K562 (cell line): Measurements from ENCODE around the gene DPP10. TPM values are rescaled to one million over a fixed set of nuclear protein-coding genes. Genes with fewer than 3 reads are reported as not detected.

Experiments used
- ATAC-seq: fragments of 200-7000 bp; cut with Tn5 transposase; 3 replicates; pipeline ENCODE4 v1.9.1; 2020; ENCODE audit warnings: moderate library complexity
- BruUV-seq: library from RNA; stranded (reverse); fragments of 400-500 nt; replicated peaks from 2 replicates; lab custom pipeline; 2021; lab: Mats Ljungman, UMichigan
- CTCF ChIA-PET: fragments of 300-600 bp; formaldehyde crosslinking; extraction: SDS; loops from one replicate; lab custom pipeline; 2021; ENCODE audit warnings: low intra/inter-chr PET ratio; lab: Yijun Ruan, JAX
- POLR2A ChIA-PET: fragments of 300-600, 350-650 bp; sonication (Branson Sonifier 250); formaldehyde crosslinking; extraction: SDS; loops from one replicate; lab custom pipeline; 2021; ENCODE audit warnings: antibody characterized with exemption, inconsistent platforms; lab: Yijun Ruan, JAX
- DNase-seq, 4 experiments: peaks; one replicate each; pipeline versions ENCODE4 v3.0.0 to v3.0.0-alpha.2; 2011 to 2018; ENCODE audit warnings: low spot score in 3 of 4, mixed read lengths in 3 of 4; ENCODE audit errors: extremely low read depth in 1 of 4
- FAIRE-seq: peaks from 2 replicates; lab custom pipeline; 2011; peaks lifted over from hg19 to GRCh38; lab: Jason Lieb, UNC
- H2AFZ ChIP-seq: 2 replicates; pipeline ENCODE4 v1.6.0; 2011; ENCODE audit warnings: low read depth, low read length, control low read depth, inconsistent platforms
- H3K27ac ChIP-seq: fragments of 200-600 bp; 3 replicates; pipeline ENCODE4 v1.8.0; 2011; ENCODE audit warnings: low read depth, mild to moderate bottlenecking, control low read depth, inconsistent platforms, low read length, moderate library complexity, mixed read lengths; ENCODE audit errors: extremely low read depth
- H3K27me3 ChIP-seq, 2 experiments: fragments of 300-600 bp in 1 of 2; 2 replicates in 1 of 2; 3 replicates in 1 of 2; pipeline versions ENCODE4 v1.6.0 to v1.8.0; 2011; ENCODE audit warnings: inconsistent platforms in 2 of 2, low read length in 2 of 2, mild to moderate bottlenecking in 1 of 2, mixed read lengths in 1 of 2, moderate library complexity in 1 of 2; ENCODE audit not compliant: control insufficient read depth in 2 of 2, insufficient read depth in 2 of 2
- H3K36me3 ChIP-seq: fragments of 300-600 bp; 3 replicates; pipeline ENCODE4 v1.8.0; 2011; ENCODE audit warnings: mild to moderate bottlenecking, low read length, inconsistent platforms; ENCODE audit not compliant: control insufficient read depth, insufficient read depth
- H3K4me1 ChIP-seq, 2 experiments: fragments of 200-600 bp in 1 of 2; replicated peaks in 1 of 2; 2 replicates in 1 of 2; 3 replicates in 1 of 2; pipeline versions ENCODE4 v1.5.1 to v1.8.0; 2011; ENCODE audit warnings: inconsistent platforms in 2 of 2, low read length in 2 of 2, mild to moderate bottlenecking in 1 of 2, mixed read lengths in 1 of 2, moderate library complexity in 1 of 2; ENCODE audit not compliant: control insufficient read depth in 2 of 2, insufficient read depth in 2 of 2
- H3K4me2 ChIP-seq: 2 replicates; pipeline ENCODE4 v1.6.1; 2011; ENCODE audit warnings: low read length, control low read depth, inconsistent platforms, mixed read lengths; ENCODE audit not compliant: insufficient read depth
- H3K4me3 ChIP-seq: fragments of 200-600 bp; sonication (generic), shearing (Covaris generic); 2 replicates; pipeline ENCODE4 v1.5.1; 2016; ENCODE audit warnings: control low read depth, inconsistent platforms
- H3K79me2 ChIP-seq: fragments of 200-600 bp; 3 replicates; pipeline ENCODE4 v1.8.0; 2011; ENCODE audit warnings: low read length, inconsistent platforms; ENCODE audit not compliant: control insufficient read depth, insufficient read depth
- H3K9ac ChIP-seq, 2 experiments: 2 replicates each; pipeline versions ENCODE4 v1.6.0 to v1.6.1; 2011; ENCODE audit warnings: low read depth in 2 of 2, low read length in 2 of 2, control low read depth in 1 of 2, inconsistent platforms in 1 of 2, mild to moderate bottlenecking in 1 of 2, mixed read lengths in 1 of 2; ENCODE audit not compliant: insufficient read depth in 1 of 2
- H3K9me1 ChIP-seq: one replicate; pipeline ENCODE4 v1.6.0; 2011; ENCODE audit warnings: inconsistent platforms, mild to moderate bottlenecking, low read length, moderate library complexity; ENCODE audit not compliant: control insufficient read depth, insufficient read depth
- H3K9me3 ChIP-seq: replicated peaks from 2 replicates; pipeline ENCODE4 v1.5.1; 2011; ENCODE audit warnings: low read depth, low read length, inconsistent platforms; ENCODE audit not compliant: control insufficient read depth, insufficient read depth
- H4K20me1 ChIP-seq: replicated peaks from 2 replicates; pipeline ENCODE4 v1.6.1; 2011; ENCODE audit warnings: low read length, inconsistent platforms, mixed read lengths; ENCODE audit not compliant: control insufficient read depth, insufficient read depth
- HOXB6 ChIP-seq: fragments of 250-450 bp; sonication (Bioruptor Pico); IDR thresholded peaks from 2 replicates; pipeline ENCODE4 v1.5.1; 2022; ENCODE audit warnings: mild to moderate bottlenecking, borderline replicate concordance
- KLF6 ChIP-seq: fragments of 250-450 bp; sonication (Bioruptor Pico); IDR thresholded peaks from 2 replicates; pipeline ENCODE4 v1.4.0; 2020; ENCODE audit warnings: mild to moderate bottlenecking, moderate library complexity, borderline replicate concordance
- MCM3 ChIP-seq: fragments of 450-650 bp; IDR thresholded peaks from 2 replicates; pipeline ENCODE4 v1.6.1; 2016
- MTA3 ChIP-seq: fragments of 450-650 bp; formaldehyde crosslinking; IDR thresholded peaks from 2 replicates; pipeline ENCODE4 v1.6.1; 2017; ENCODE audit warnings: mild to moderate bottlenecking, borderline replicate concordance
- TAF9B ChIP-seq: fragments of 450-650 bp; IDR thresholded peaks from 2 replicates; pipeline ENCODE4 v1.6.1; 2018; ENCODE audit warnings: mild to moderate bottlenecking; ENCODE audit not compliant: partially characterized antibody
- ZC3H8 ChIP-seq: fragments of 450-650 bp; IDR thresholded peaks from 2 replicates; pipeline ENCODE4 v1.6.1; 2017
- WGBS: fragments of 100-300 bp; shearing (Covaris generic); methylation state at CpG from one replicate; pipeline ENCODE4 v1.1.6; 2016; ENCODE audit warnings: low coverage, mixed read lengths; ENCODE audit not compliant: insufficient coverage; ENCODE audit errors: missing lambda C conversion rate; 5-methylcytosine and 5-hydroxymethylcytosine counted together
- in situ Hi-C: fragments of 300-500 bp; cut with MboI; formaldehyde crosslinking; loops from 4 replicates; pipeline ENCODE4 v1.15.0; 2018; ENCODE audit warnings: inconsistent platforms, mixed read lengths
- intact Hi-C: fragments of 100-400 bp; cut with micrococcal nuclease; formaldehyde crosslinking; loops from 2 replicates; pipeline ENCODE4 v1.14.2; 2022
- polyA plus RNA-seq, 8 experiments: library from polyadenylated mRNA; depleted of rRNA in 4 of 8; stranded (reverse) in 5 of 8; unstranded in 3 of 8; fragments of >200 nt; fragmentation: Nextera tagmentation in 2 of 8; fragmentation: Illumina TruSeq in 1 of 8; extraction: Ambion mirVana in 2 of 8; extraction: Trizol in 1 of 8; gene quantifications; 2 replicates each; pipeline versions ENCODE4 v1.2.1 to v1.2.3, GENCODE V29; 2011 to 2014; ENCODE audit warnings: inconsistent platforms in 1 of 8, missing spikeins in 1 of 8
- total RNA-seq, 7 experiments: library from RNA; depleted of rRNA in 6 of 7; stranded (reverse); fragments of >200 nt in 6 of 7; fragmentation: Illumina TruSeq in 2 of 7; extraction: Trizol in 2 of 7; gene quantifications; 2 replicates each; pipeline versions ENCODE4 v1.2.1 to v1.2.3, GENCODE V29; 2011 to 2021; ENCODE audit warnings: low replicate concordance in 1 of 7
- TF ChIP-seq, protein P1 (sequence below): fragments of 250-450 bp; sonication (Bioruptor Pico); IDR thresholded peaks from 2 replicates; pipeline ENCODE4 v1.4.0; 2020; ENCODE audit warnings: borderline replicate concordance
- TF ChIP-seq, protein P2 (sequence below): fragments of 450-650 bp; IDR thresholded peaks from 2 replicates; pipeline ENCODE4 v1.6.1; 2016; ENCODE audit warnings: low read depth, mild to moderate bottlenecking, moderate library complexity

The DPP10 gene
- total and polyA plus RNA-seq, 9 of the 15 experiments (the other 6 are each of a cell fraction or from before 2014, with no cell fraction given) = not detected

DNA sequence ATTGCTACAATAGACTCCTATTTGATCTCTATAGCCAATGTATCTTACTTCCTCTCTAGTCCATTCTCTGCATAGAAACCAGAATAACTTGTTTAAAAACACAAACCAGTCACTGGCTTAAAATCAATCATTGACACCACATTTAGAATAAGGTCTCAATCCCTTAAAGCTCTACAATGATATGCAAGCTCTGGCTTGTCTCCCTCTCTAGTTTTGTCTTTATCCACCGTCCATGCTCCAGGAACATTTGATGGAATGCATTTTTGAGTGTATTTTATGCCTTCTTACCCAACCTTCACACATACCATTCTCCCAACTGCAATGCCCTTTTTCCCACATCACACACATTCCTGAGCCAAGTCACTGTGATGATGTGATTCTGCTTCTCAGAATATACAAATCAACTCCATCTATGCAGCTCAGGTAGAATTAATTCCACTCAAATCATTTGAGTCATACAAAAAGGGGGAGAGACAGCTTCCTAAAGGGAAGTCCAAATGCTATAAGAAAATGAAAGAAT lies 1107.2 kb downstream of the DPP10 start:
- H3K9me3 ChIP-seq = no peaks in the 10 kb centered on the region
- H3K79me2 ChIP-seq = no peaks in the 10 kb centered on the region
- H3K36me3 ChIP-seq = no peaks in the 10 kb centered on the region
- intact Hi-C loops = no loop called here
- no peaks in the 10 kb centered on the region for H3K27me3 ChIP-seq
- ChIA-PET CTCF (no interaction called here), POLR2A (no interaction called here)
- no TSS peak for BruUV-seq
- no peaks in the 10 kb centered on the region for H4K20me1 ChIP-seq
- H3K27ac ChIP-seq = no peak overlapping the region
- FAIRE-seq (no peak), DNase-seq (no peak), ATAC-seq (no peak)
- WGBS = 0% methylated on average over 1 of the region's 1 CpG
- TF ChIP-seq ZC3H8 = no peak
- no peak for TF ChIP-seq KLF6 (CRISPR knock-in tag)
- no peak for TF ChIP-seq MTA3
- no peak for TF ChIP-seq HOXB6
- TF ChIP-seq MCM3 = no peak
- TF ChIP-seq, protein P1, sequence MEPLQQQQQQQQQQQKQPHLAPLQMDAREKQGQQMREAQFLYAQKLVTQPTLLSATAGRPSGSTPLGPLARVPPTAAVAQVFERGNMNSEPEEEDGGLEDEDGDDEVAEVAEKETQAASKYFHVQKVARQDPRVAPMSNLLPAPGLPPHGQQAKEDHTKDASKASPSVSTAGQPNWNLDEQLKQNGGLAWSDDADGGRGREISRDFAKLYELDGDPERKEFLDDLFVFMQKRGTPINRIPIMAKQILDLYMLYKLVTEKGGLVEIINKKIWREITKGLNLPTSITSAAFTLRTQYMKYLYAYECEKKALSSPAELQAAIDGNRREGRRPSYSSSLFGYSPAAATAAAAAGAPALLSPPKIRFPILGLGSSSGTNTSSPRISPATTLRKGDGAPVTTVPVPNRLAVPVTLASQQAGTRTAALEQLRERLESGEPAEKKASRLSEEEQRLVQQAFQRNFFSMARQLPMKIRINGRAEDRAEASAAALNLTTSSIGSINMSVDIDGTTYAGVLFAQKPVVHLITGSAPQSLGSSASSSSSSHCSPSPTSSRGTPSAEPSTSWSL (CRISPR knock-in tag) = no peak
- no peak for TF ChIP-seq TAF9B
- TF ChIP-seq, protein P2, sequence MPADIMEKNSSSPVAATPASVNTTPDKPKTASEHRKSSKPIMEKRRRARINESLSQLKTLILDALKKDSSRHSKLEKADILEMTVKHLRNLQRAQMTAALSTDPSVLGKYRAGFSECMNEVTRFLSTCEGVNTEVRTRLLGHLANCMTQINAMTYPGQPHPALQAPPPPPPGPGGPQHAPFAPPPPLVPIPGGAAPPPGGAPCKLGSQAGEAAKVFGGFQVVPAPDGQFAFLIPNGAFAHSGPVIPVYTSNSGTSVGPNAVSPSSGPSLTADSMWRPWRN = no peak
- no peak overlapping the region for H3K4me3 ChIP-seq
- no peaks in the 10 kb centered on the region for H3K9me1 ChIP-seq
- H3K4me1 ChIP-seq = no peaks in the 10 kb centered on the region
- H3K9ac ChIP-seq = no peak overlapping the region
- H2AFZ ChIP-seq = no peak overlapping the region
- H3K4me2 ChIP-seq = no peak overlapping the region
- in situ Hi-C loops = no loop called here
